Right ventricle myocardium inferior (tissue), 1 donor: ENCODE measurements around the gene SLC25A13. TPM values are rescaled to one million over a fixed set of nuclear protein-coding genes. Genes with fewer than 3 reads are reported as not detected.
A peak's percentile ranks its signal among the peaks of the same experiment; 100 is the strongest.
"Not testable (repeated sequence)": the region's sequence is repeated elsewhere in the genome, so short reads cannot be mapped to it uniquely, and the experiment has no call there.

Source experiments
- ATAC-seq: fragments of 200-7000 bp; cut with Tn5 transposase; one replicate; pipeline ENCODE4 v1.9.1; 2020; ENCODE audit warnings: mild to moderate bottlenecking, moderate library complexity
- DNase-seq: peaks from one replicate; pipeline ENCODE4 v3.0.0; 2021; ENCODE audit errors: missing footprints
- intact Hi-C: fragments of 100-400 bp; cut with DNase I; formaldehyde crosslinking; loops from one replicate; pipeline ENCODE4 v1.11.0; 2022
- total RNA-seq: library from RNA; stranded (reverse); fragmentation: NEBNext Ultra II Directional; extraction: Animal tissue kit (Norgen Biotek cat#: 25700); gene quantifications from one replicate; pipeline ENCODE4 v1.2.1, GENCODE V29; 2021
- donor health status: DM: no; HTN: yes; CAD: no; lungs with severe emphysema.

The SLC25A13 gene
- total RNA-seq, 1 donor from 2014 or later, result 10.7 TPM

DNA sequence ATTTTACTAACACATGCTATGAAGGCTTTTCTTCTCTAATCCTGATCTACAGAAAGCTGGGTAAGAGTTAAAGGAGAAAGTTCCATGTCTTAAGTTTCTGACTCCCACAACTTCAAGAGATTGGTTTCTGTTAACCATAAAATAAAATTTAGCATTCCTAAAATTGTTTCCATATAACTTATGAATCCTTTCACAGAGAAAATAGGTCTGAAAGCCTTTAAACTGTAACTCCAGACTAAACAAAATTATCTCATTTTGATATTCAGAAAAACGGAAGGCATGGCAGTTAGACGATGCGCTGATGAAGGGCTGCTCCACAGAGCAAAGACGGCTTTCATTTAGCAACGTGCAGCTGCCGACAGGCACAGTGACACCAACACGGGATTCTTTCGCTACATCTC, 133.3 kb downstream of the SLC25A13 start:
- no peak for ATAC-seq
- no peak for DNase-seq
- intact Hi-C loops, result no loop called here

DNA sequence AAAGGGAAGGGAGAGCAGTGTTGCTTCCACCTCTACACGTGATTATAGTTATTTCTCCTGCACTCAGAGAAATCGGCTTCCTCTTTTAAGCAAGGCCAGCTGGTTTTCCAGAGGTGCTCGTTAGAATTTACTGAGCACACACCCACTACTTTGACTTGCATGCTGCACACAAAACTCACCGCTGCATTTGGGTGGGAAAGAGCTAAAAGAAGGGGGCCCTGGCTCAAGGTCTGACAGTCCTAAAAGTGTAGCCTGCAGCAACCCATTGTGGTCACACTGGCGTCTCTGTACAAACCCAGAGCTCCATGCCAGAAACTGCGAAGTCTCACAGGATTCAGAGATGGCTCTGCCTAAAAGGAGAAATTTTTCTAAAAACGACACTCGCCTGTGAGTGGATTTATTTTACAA, 133.7 kb downstream of the SLC25A13 start:
- DNase-seq (no peak), ATAC-seq (peak; percentile 64)
- intact Hi-C loops, result no loop called here

DNA sequence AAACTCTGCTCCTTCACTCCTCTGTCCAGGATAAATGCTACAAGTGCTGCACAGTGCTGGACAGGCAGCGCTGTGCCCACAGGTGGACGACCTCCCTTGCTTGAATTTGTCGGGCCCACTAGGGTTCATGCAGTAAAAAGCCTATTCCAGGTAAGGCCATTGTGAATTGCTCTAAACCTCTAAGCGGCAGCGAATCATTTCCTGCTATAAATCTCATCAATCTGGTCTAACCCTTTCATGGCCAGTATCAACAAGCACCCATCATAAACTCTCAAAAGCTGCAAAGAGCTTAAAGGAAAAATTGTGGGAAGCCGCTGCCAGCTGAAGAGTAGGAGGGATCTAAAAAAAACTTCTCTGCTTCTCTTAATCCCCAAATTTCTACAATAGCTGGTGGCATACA, 134.2 kb downstream of the SLC25A13 start:
- DNase-seq, result no peak
- intact Hi-C loops, result no loop called here
- no peak for ATAC-seq

DNA sequence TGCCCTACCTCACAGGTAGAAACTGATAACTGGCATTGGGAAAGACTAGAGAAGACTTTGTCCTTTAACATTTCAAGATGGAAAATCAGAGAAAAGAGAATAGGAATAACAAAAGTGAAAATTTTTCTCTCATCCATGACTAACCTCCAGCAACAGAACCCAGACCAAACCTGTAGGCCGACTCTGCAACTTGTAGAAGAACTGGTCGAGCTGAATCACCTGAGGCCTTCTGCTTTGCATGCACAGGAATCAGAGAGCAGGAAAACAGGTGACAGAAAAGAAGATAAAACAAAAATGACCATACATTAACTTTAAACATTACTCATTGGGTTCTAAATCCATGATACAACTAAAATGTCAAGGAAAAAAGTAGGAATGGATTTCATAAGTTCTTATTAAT, 137.1 kb downstream of the SLC25A13 start:
- DNase-seq (no peak), ATAC-seq (no peak)
- intact Hi-C loops, result no loop called here

DNA sequence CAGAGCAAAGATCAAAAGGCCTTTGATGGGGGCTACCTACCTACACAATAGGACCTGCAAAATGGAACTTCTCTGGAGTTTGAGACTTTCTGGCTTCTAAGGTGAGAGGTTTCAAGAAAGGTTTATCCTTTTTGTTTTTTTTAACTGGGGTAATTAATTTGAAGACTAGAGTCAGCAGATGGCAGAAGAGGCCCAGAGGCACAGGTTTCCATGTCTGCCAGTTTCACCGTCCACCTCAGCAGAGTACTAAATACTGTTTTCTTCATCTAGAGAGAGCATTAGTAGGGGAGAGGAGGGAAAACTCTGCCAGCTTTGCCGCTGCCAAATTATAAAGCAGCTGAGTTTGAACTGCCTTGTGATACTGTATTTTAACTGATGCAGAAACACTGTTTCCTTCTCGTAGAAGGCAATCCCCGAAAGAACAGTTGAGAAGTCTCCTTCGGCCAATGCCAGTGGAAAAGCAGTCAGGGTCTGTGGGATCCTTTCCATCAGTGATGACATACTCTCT, 138.7 kb downstream of the SLC25A13 start:
- DNase-seq (no peak), ATAC-seq (no peak)
- intact Hi-C loops, result no loop called here

DNA sequence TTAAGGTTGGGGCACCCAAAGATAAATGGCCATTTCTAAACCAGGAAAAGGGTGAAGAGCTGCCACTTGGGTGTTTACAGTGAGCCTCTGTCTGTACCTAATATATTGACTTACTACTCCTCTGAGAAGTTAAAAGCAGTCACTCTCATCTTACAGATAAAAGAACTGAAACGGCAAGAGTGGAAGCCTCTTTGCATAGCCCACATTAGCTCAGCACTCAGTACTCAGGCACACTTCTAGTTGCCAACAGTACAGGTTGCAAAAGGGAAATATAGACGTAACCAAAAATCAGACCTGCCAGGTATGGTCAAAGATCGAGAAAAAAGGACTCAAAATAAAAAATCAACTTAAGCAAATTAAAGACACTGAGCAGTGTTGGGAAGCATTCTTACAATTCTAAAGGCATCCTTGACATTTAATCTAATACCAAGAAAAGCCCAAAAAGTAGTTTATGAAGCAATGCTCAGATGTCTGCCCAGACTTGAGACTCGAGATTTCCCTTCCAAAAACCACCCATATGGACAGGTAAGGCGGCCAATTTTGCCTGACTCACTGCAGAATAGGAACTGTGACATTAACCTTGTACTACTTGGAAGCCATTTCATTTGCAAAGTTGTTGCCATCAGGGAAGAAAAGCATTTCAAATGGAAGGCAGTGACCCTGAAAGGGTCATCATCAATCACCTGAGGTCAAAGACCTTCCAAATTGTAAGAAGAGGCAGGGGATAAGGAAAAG, 139.3 kb downstream of the SLC25A13 start:
- ATAC-seq, result no peak
- no peak for DNase-seq
- intact Hi-C loops, result no loop called here

DNA sequence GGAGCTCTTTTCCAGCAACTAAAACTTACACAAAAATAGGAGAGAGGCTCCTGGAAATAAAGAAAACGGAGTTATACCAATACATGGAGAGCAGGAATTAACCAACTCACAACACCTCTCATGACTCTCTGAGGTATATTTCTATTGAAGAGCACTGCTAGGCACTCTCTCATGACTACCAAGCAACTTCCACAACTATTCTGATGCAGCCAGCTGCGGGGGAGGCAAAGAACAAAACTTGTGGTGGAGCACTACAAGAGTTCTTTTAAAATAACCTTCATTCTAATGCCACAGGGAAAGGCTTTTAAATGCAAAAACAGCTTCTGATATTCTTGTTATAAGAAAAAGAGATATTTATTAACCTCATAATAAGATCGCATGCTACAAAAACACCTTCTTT, 140.7 kb downstream of the SLC25A13 start:
- ATAC-seq (no peak), DNase-seq (no peak)
- intact Hi-C loops, result no loop called here

DNA sequence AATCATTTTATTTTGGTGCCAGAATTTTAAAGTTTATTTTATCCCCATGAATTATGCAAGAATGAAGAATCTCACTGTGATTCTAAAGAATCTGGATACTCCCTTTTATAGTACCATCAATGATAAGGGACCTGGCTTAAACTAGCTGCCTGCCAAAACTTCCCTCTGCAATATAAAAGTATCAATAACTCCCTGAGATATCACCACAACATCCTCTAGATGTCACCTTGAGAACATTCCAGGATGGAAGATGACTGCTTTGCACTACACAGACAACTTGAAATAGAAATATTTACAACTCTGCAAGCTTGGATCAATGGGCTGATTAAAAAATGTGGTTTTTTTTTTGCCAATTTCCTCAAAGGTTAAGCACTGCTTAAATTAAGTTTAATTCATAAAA, 142.1 kb downstream of the SLC25A13 start:
- DNase-seq, result no peak
- intact Hi-C loops, result no loop called here
- no peak for ATAC-seq

DNA sequence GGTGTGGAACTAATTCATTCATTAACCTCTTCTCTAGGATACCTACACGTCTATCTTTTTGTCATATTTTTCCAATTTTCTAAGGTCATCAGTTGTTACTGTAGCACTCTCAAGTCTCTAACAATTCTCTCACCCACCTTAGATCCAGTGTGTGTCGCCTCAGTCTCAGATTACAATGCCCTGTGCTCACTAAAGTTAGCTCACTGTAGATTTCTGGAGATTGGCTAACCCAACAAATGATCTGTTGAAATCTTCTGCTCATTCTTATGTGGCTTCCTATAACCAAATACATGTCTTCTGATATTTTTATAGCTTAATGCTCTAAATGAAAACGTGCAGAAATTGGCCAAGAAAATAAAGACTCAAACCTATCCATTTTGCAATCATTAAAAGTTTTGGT, 142.6 kb downstream of the SLC25A13 start:
- DNase-seq (no peak), ATAC-seq (no peak)
- intact Hi-C loops, result no loop called here

DNA sequence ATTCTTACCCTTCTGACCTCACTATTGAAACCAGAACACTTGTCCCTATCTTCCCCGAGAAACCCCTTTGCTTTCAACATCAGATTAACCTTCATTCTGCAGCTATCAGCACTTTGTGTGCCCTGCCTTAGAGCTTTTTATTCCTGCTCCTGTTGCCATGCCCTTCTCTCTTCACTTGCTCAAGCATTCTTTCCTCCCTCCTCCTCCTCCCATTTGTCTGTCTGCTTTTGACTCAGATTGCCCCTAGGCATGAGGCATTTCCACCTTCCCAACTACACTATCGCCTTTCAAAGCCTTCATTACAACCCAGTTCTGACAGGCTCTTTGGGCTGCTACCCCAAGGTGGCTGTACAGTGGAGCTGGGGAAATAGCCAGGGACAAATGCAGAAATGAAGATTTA, 143.3 kb downstream of the SLC25A13 start:
- DNase-seq, result no peak
- ATAC-seq, result no peak
- intact Hi-C loops, result no loop called here

DNA sequence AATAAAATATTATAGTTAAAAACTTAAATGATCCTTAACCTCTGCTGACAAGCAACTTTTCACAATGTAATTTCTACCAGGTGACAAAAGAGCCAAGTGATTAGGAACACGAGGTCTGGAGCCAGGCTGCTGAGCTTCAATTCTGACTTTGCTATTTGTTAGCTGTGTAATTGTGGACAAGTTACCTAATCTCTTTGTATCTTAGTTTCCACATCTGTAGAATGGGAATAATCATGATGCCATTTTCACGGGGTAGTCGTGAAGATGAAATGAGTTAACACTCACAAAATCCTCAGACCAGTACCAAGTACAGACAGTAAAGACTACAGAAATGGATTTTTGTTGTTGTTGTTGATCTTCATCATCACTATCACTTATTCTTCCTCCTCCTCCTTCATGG, 144.5 kb downstream of the SLC25A13 start:
- DNase-seq (no peak), ATAC-seq (no peak)
- intact Hi-C loops, result no loop called here

DNA sequence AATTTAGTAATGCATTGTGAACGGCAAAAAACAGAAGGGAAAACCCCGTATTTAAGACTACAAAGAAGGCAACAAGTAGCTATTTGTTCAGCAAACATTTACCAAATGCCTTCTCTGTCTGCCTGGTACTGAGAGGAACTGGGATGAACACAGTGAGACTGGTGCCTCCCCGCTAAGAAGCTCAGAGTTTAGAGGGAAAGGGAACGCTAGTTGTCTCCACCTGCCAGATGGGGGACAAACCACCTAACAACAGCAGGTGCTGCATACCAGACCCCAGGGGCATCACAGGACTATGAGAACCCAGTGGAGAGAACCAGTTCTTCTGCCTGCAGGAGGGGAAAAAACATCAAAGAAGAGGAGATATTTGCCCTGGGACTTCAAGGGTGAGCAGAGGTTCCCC, 147.1 kb downstream of the SLC25A13 start:
- DNase-seq (no peak), ATAC-seq (no peak)
- intact Hi-C loops, result no loop called here

DNA sequence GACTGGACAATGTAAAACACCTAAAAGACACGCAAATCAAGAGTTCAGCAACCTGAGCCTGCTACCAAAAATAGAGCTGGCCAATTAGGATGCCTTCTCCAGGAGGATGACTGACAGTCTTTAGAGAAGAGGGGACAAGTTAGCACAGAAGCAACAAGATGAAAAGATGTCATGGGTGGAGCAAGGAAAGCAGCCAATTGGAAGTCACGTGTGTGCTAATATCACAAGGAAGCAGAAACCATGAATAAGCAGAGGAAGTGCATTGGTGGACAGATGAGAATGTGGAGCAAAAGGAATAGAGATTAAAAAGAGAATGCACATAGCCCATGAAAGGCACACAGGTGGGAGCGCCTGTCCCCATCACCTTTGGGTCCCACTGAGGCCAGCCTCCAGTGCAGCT, 148.1 kb downstream of the SLC25A13 start:
- no peak for ATAC-seq
- no peak for DNase-seq
- intact Hi-C loops, result no loop called here

DNA sequence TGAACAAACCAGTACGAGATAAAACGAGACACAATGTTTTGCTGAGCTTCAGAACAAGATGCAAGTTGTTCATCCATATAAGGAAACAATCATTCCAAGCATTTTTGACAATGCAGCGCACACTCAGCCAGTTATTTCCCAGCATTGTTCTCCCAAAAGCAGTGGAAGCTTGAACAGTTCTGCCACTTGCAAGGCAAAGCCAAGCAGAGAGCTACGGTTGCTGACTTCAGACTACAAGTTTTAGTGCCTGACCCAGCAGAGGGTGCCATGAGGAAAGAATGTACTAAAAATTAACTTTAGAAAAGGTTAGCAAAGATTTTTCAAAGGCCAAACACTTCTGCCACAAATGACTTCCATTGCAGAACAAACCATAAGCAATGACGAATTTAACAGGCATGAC, 152.5 kb downstream of the SLC25A13 start:
- DNase-seq (no peak), ATAC-seq (no peak)
- intact Hi-C loops, result no loop called here

DNA sequence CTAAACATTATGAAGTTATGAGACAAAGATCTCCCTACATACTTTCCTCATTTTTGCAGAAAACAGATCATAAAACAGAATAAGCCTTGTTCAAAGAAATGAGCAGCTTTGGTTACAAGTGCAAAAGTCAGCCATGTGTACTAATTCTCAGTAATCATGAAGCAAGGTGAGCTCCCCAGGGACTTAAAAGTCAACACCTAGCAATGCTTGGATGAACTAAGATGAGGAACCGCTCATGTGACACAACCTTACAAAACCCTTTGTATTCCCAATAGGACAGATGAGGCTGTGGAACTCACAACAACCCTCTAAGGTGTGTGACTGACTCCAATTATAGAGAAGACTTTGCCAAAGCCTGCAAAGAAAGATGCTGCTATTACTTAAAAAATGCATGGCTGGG, 154.5 kb downstream of the SLC25A13 start:
- DNase-seq, result no peak
- intact Hi-C loops, result no loop called here
- no peak for ATAC-seq

DNA sequence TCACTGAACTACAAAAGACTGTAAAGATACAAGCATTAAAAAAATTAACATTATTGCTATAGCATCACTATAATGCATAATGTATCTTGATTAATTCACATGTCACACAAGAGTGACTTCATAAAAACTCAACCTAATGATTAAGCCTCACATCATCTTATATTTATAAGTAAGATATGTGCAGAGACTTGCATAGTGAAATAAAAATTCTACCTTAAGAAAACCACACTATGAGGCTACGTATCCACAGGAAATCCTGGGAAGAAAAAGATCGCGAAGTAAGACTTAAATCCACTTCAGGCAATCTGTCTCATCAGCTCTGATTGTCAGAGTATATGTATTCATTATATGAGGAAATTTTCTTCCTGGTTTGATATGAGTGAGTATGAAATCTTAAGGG, 160.0 kb downstream of the SLC25A13 start:
- intact Hi-C loops, result no loop called here
- ATAC-seq (no peak), DNase-seq (no peak)

DNA sequence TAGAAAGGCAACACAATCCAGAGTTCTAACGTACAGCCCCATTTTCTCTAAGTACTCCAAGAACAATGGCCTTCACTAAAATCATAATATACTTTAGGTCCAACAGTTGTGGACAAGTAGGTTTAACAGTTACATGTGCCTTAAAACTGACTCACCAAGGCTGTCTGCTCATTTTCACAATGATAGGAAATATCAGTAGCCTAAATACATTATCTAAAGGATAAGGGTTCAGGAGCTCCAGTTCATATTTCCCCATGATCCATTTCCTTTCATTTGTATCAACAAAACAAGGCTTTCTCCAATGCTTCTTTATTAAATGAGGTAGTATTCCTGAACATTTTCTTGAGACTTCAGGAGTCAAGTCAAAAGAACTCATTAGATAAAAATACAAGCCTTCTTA, 164.0 kb downstream of the SLC25A13 start:
- ATAC-seq (no peak), DNase-seq (no peak)
- intact Hi-C loops, result no loop called here

DNA sequence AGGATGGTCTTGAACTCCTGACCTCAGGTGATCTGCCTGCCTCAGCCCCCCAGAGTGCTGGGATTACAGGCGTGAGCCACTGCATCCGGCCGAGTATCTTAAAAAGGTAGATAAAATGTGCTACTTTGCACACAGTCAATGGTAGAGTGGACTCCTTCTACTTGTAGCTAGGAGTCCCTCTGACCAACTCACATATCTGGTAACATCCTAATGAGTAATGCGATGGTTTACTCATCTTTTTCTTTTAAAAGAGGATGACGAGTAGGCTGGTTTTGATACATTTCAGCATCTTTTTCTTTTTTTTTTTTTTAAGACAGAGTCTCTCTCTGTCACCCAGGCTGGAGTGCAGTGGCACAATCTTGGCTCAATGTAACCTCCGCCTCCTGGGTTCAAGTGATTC, 167.4 kb downstream of the SLC25A13 start:
- intact Hi-C loops, DNase-seq, ATAC-seq: not testable (repeated sequence)

DNA sequence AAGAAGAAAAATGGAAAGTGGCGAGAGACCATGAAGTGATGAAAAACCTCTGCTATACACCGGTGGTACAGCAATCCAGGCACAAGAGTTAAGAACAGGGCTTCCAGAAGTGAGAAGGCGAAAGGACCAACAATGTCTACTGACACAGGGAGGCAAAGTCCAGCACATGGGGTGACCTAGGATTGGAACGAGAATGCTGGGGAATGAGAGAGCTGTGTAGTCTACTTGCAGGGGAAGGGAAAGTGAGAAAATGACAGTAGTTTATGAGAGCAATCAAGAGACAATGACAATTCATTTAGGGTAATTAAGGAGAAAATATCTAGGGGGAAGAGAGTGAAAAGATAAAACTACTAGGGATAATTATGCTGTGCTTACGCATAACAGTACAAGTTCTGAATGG, 169.2 kb downstream of the SLC25A13 start:
- no peak for DNase-seq
- intact Hi-C loops, result no loop called here
- ATAC-seq, result no peak

DNA sequence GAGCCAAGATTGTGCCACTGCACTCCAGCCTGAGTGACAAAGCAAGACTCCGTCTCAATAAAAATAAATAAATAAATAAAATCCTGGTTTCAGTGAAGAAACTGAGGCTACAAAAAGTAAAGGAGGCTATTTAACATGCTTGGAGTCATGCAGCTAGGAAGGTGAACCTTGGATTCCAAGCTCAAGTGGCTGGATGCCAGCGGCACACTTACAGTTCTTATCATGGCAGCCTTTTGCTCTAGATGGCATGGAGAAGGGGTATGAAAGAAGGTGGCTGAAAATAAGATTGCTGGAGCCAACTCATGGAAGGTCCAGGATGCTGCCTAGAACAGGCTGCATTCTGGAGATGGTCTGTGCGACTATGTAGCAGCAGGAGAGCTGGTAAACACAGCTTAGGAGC, 170.0 kb downstream of the SLC25A13 start:
- intact Hi-C loops, result no loop called here
- DNase-seq, result no peak

DNA sequence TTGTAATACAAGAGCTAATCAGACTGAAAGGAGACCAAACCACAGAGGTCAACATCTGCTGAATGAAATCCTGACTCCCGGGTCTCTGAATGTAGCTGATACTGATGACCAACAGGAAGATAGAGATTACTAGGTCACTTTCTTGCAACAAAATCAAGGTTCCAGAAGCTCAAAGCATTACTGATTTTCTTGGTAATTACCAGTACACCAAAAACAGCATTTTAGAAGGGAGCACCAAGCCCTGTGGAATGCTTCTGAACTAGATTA, 177.7 kb downstream of the SLC25A13 start:
- intact Hi-C loops, result no loop called here
- ATAC-seq (no peak), DNase-seq (no peak)

More for the DNA sequence above, 170.0 kb downstream of the SLC25A13 start:
- ATAC-seq, result no peak
